ENCODE data around the gene LRRC7. TPM values are rescaled to one million over a fixed set of nuclear protein-coding genes. Genes with fewer than 3 reads are reported as not detected.

The LRRC7 gene
- total RNA-seq, 4 donors from 2014 or later, result 0.40 to 1.7 (median 0.63) TPM

- Histone ChIP-seq H3K9me3 (no peaks in the 10 kb centered on the region), H3K36me3 (no peaks in the 10 kb centered on the region), H3K4me1 (no peaks in the 10 kb centered on the region), H3K4me3 (no peak overlapping the region), H3K27ac (no peak overlapping the region), H3K27me3 (no peaks in the 10 kb centered on the region)
- DNase-seq, result no peak
- TF ChIP-seq CTCF (IDR thresholded peaks at IDR 0.05) (no peak), POLR2A (IDR thresholded peaks at IDR 0.05) (no peak)
Measured at GRCh38 chr1:69847670-69848069, 279.9 kb downstream of the LRRC7 start.

GRCh38 chr1:69852151-69852550, 284.4 kb downstream of the LRRC7 start:
- H3K4me3 ChIP-seq, result no peak overlapping the region
- DNase-seq, result no peak
- H3K4me1 ChIP-seq, result no peaks in the 10 kb centered on the region
- H3K27ac ChIP-seq, result no peak overlapping the region
- no peaks in the 10 kb centered on the region for H3K36me3 ChIP-seq
- TF ChIP-seq CTCF (IDR thresholded peaks at IDR 0.05) (no peak), POLR2A (IDR thresholded peaks at IDR 0.05) (no peak)
- H3K9me3 ChIP-seq, result no peaks in the 10 kb centered on the region
- no peaks in the 10 kb centered on the region for H3K27me3 ChIP-seq

GRCh38 chr1:69852706-69853105, 285.0 kb downstream of the LRRC7 start:
- H3K9me3 ChIP-seq, result no peaks in the 10 kb centered on the region
- no peaks in the 10 kb centered on the region for H3K36me3 ChIP-seq
- TF ChIP-seq CTCF (IDR thresholded peaks at IDR 0.05) (no peak), POLR2A (IDR thresholded peaks at IDR 0.05) (no peak)
- H3K4me3 ChIP-seq, result no peak overlapping the region
- H3K27me3 ChIP-seq, result no peaks in the 10 kb centered on the region
- DNase-seq, result no peak
- no peak overlapping the region for H3K27ac ChIP-seq
- H3K4me1 ChIP-seq, result no peaks in the 10 kb centered on the region

GRCh38 chr1:69858534-69858933, 290.8 kb downstream of the LRRC7 start:
- Histone ChIP-seq H3K36me3 (no peaks in the 10 kb centered on the region), H3K9me3 (no peaks in the 10 kb centered on the region), H3K27ac (no peak overlapping the region), H3K4me3 (no peak overlapping the region), H3K4me1 (no peaks in the 10 kb centered on the region), H3K27me3 (no peaks in the 10 kb centered on the region)
- no peak for TF ChIP-seq POLR2A (IDR thresholded peaks at IDR 0.05)
- TF ChIP-seq CTCF (IDR thresholded peaks at IDR 0.05), result no peak
- no peak for DNase-seq

GRCh38 chr1:69861641-69862040, 293.9 kb downstream of the LRRC7 start:
- no peaks in the 10 kb centered on the region for H3K4me1 ChIP-seq
- no peak overlapping the region for H3K27ac ChIP-seq
- H3K9me3 ChIP-seq, result no peaks in the 10 kb centered on the region
- no peaks in the 10 kb centered on the region for H3K27me3 ChIP-seq
- TF ChIP-seq POLR2A (IDR thresholded peaks at IDR 0.05) (no peak), CTCF (IDR thresholded peaks at IDR 0.05) (no peak)
- H3K4me3 ChIP-seq, result no peak overlapping the region
- DNase-seq, result no peak
- no peaks in the 10 kb centered on the region for H3K36me3 ChIP-seq

GRCh38 chr1:69862906-69863305, 295.2 kb downstream of the LRRC7 start:
- Histone ChIP-seq H3K9me3 (no peaks in the 10 kb centered on the region), H3K27ac (no peak overlapping the region), H3K36me3 (no peaks in the 10 kb centered on the region), H3K4me1 (no peaks in the 10 kb centered on the region), H3K4me3 (no peak overlapping the region), H3K27me3 (no peaks in the 10 kb centered on the region)
- no peak for DNase-seq
- TF ChIP-seq CTCF (IDR thresholded peaks at IDR 0.05), result no peak
- no peak for TF ChIP-seq POLR2A (IDR thresholded peaks at IDR 0.05)
